Stimulated activated CD4-positive, alpha-beta T cell treated with anti-CD3 and anti-CD28 coated beads, Interleukin-1b, Interleukin-23, amount 100 ng/mL, for 1 hour (primary cell): ENCODE data around the gene OMA1.
"Not testable (repeated sequence)": the region's sequence is repeated elsewhere in the genome, so short reads cannot be mapped to it uniquely, and the experiment has no call there.

Experiments
- DNase-seq, 2 donors: peaks; one replicate each; pipeline ENCODE4 v3.0.0-alpha.2; 2020; ENCODE audit warnings: low read depth in 2 of 2

The OMA1 gene

DNA sequence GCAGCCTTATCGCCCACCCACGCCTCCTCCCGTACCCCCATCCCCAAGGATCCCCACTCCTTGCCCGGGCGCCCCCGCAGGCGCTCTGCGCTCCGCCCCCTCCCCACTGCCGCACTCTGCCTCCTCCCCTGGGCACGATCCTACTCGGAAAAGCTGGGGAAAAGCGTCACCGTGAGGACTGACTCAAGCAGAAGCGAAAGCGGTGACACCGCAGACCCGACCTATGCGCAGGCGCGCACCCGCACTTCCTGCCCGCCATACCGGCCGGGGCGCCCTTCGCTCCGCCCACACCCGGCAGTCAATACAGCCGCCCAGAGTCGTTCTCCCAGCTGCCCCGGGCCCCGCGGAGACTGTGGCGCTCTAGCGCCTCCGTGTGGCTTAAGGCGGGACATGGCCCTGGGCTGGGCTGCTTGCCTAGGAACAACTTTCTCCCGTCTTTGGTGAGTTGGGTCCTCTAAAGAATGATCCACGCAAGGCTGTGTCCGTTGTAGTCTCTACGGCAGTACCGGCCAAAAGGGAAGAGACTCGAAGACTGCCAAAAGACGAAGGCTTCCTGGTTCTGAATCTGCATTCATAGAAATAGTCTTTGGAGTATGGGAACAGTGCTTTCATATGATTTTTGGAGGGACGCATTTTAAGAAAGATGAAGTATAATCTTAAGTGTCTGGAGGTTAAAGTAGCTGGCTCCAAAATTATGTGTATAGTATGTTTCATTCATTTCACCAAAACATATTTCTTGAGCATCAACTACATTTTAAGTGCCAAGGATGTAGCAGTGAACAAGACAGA is at the start of gene OMA1:
OMA1 (minus strand) TSS at position 207 of the 789 bp plus-strand sequence. CDS start 7,432 bp downstream, outside the sequence.
- DNase-seq: peak; percentile 94 to 96

DNA sequence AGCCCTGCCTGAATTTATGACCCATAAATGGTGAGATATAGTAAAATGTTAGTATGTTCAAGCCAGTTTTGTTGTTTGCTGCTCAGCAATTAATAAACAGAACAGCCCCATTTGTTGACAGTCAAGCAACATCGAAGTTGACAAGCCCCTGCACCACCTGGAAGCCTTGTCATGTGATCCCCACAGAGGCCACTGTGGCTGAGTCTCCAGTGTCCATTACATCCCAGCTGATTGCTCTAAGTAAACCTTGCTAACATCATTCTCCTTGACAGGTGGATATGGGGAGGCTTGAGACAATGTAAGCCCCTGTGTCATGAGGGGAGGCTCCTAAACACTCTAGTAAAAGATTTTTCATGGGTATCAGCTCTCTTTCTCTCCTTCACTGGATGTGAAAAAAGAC is 48.0 kb upstream of the OMA1 start:
- no peak for DNase-seq

DNA sequence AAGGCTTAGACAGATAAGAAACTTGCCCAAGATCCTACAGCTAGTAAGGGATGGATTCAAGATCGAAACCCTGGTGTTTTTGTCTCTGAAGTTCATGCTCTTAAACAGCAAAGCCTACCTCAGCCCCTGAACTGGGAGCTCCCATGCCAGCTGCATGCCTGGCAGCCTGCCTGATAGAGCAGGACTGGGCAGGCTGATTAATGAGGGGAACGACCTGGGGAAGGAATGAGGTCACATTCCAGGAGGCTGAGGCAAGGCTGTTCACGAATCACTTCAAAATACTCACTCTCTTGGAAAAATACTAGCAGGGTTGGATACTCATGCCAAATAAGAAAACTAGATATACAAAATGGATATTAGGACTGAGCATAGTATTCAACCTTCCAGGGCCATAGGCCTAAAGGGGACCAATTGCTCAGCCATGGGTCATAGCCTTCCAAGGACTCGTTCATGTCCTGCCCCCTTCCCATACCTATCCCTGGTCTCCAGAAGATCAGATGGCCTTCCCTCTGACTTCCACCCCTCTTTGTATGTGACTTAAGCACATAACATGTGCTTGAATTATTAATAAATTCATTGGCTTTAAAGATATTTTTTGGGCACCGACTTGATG is 46.1 kb upstream of the OMA1 start:
- DNase-seq: no peak

DNA sequence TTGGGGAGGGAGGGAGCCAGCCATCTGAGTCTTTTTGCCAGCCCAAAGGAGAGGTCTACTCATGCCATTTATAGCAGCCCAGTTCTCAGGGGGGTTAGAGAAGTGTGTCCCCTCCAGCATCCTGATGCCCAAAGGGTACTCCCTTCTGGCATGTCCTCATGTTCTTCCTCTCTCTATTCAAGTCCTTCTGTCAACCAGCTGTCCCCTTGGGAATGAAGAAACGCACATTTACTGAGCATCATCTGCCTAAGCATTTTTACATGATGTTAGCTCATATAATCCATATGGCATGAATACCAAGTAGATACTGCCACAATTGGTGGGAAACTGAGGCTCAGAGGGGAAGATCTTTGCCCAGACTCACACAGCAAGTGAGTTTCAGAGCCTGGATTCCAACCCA is 45.3 kb upstream of the OMA1 start:
- no peak for DNase-seq

DNA sequence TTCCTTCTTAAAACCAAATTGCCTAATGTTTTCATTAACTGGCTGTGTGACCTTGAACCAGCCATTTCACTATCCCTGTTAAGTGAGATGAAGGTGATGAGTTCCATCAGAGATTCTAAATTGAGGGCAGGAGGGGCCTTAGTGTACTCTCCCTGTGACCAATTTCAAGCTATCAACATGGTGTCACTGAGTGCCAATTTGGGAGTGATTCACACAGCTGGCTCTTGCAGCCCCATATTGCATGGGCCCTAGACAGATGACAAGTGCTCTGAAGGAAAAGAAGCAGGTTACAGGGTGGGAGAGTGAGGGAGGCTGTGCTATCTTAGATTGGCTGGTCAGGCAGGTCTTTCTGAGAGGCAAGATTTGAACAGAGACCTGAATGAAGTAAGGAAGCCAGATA is 43.5 kb upstream of the OMA1 start:
- no peak for DNase-seq

DNA sequence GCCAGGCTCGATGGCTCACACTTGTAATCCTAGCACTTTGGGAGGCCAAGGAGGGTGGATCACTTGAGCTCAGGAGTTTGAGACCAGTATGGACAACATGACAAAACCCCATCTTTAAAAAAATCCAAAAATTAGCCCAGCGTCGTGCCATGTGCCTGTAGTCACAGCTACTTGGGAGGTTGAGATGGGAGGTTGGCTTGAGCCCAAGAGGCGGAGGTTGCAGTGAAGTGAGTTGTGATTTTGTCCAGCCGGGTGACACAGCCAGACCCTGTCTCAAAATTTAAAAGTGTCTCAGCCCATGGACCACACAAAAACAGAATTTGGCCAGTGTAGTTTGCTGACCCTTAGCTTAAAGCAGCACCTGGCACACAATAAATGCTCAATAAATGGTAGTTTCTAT is 41.9 kb upstream of the OMA1 start:
- no peak for DNase-seq

DNA sequence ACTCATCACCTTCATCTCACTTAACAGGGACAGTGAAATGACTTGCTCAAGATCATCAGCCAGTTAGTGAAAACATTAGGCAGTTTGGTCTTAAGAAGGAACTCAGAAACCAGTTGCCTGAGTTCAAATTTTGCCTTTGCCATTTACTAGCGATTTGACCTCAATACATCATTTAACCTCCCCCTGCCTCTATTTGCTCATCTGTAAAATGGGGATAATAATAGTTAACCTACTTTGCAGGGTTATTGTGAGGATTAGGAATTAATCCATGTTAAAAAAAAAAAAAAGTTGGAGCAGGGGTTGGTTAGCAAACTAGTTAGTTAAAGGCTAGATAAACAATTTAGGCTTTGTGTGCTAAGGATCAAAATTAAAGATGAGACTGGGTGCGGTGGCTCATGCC is 41.1 kb upstream of the OMA1 start:
- no peak for DNase-seq

DNA sequence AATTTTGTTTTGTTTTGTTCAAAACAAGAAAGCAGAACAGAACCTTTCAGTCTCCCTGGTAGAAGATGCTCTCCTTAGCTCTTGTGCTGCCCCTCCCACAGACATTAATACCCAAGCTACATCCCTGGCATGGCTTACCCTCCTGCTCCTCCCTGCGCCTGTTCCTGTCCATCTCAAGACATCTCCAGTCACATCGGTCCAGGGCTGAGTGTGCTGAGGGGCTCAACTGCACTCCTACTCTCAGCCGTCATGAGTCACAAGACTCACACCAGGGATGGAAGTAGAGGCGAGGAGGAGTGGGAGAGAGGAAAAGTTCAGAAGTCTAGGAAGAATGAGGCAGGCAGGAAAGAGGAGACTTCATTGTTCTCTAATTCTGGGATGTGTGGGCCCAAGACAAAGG is 39.7 kb upstream of the OMA1 start:
- no peak for DNase-seq

DNA sequence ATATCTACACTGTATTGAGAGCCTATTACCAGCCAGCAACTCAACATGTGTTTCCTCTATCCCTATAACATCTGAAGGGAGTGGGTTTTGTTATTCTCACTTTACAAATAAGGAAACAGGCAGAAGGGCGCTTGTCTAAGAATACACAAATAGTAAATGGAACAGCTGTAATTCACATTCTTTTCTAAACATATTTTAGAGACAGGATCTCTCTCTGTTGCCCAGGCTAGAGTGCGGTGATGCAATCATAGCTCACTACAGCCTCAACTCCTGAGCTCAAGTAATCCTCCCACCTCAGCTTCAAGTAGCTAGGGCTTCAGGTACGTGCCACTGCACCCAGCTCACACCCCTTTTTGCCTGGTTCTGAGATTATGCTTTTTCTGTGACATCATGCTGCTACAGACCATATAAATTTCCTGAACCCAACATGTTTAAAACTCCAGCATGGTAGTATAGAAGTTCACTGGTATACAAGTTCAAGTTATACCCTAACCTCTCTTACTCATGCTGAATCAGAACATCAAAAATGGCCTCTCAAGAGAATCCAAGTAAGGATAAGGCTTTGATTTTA is 39.1 kb upstream of the OMA1 start:
- DNase-seq: no peak

DNA sequence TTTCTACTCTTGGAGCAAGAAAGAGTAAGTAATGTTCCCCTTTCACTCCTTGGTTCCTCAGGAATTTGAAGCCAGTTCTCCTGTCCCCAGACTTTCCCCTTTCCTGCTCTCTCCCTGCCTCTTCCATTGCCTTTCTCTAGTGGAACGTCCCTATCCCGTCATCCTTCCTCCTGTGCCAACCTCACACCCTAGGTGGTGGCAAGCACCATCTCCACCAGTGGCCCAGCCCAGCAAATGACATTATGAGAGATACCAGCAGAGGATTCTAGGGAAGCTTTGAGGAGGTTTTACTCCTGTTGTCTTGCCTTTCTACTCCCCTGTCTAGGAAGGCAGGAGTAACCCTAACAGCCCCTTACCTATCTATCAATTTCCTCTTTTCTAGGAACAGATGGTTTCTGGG is 38.6 kb upstream of the OMA1 start:
- no peak for DNase-seq

DNA sequence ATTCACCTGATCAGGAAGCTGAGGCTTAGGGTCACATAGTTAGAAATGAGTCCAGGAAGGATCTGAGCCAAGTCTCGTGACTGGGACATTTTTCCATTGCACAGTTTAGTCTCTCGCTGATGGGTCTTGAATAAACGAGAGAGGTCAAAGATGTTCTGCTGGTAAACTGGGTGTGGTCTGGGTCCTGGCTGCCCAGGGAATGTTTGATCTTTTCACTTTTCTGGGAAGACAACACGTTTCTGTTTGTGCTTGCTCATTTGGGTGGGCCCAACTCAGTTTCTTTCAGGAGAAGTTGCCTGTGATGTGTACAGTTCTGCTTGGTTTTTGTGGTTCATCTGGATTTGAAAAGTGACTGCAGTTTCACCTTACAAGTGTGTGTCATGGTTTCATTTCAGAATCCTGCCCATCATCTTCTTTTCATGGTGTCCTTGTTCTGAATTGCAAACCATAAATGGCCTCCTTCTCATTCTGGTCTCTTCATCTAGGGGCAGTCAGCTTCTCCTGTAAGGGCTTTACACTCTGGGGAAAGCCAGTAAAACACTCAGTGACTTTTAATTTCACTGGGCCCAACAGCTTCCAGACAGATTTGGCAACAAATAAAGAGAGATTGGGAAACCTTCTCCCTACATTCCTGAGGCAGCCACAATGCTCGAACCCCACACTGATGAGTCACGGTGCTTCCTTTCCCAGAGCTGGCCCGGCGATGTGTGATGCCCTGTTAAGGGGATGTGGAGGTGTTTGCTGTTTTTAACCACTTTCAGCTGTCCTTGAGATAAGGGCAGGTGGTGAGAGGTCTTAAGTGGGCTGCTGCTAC is 37.8 kb upstream of the OMA1 start:
- DNase-seq: no peak

DNA sequence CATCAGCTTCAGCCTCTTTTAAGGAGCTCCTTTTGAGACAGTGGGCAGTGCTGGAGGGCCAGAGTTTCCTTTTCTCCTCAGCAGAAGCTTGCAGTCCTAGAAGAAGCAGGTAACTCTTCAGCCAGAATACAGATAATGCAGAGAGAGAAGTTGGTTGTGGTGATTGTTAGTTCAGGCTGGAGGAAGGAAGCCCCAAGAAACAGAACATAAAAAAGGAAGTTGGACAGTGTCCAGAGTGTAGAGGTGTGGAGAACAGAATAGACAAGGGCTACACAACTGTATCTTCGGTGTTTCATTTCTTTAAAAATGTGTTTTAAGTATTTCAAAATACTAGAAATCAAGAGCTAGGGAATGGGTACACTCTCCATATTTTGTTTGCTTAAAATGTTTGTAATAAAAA is 37.0 kb upstream of the OMA1 start:
- no peak for DNase-seq

DNA sequence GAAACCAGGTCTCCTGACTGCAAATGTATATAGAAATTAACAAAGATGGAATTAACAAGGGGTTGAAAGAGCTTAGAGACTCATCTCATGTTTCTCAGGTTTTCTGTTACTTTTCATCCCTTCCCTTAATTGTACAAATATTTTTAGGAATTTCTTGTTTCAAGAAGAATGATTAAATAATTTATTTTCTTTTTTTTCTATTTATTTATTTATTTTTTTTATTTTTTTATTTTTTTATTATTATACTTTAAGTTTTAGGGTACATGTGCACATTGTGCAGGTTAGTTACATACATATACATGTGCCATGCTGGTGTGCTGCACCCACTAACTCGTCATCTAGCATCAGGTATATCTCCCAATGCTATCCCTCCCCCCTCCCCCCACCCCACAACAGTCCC is 35.6 kb upstream of the OMA1 start:
- DNase-seq: not testable (repeated sequence)

DNA sequence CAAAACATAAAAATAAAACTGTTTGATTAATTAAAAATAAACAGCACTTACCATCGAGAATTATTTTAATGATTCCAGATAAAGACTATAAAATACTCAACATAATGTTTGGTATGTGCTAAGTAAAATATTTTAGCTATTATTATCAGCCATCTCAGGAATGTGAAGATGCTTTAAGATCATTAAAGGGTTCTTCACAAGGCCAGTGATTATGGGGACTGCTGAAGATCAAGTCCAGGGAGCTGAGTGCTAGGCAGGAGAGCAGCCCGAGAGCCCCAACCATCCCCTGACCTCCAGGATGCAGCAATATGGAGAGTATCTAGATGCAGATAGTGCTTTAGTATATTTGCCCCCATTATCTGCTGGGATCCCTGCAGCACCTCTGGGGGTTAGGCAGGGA is 35.1 kb upstream of the OMA1 start:
- DNase-seq: no peak

DNA sequence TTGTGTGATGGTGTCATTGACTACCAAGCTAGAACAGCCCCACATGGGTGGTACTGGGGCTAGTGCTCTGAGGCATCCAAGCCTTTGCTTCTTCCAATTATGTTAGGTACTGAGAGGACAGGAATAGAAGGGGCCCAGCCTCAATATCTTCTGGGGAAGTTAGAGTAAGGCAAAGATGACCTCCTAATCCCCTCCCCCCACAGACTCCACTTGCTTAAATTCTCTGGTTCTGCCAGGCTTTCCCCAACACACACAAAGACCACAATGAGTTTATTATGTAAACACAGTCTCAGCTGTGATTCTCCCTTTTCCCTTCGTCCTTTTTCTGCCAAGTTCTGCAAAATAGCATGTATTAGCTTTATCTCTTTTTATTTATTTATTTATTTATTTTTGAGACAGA is 33.7 kb upstream of the OMA1 start:
- DNase-seq: no peak

DNA sequence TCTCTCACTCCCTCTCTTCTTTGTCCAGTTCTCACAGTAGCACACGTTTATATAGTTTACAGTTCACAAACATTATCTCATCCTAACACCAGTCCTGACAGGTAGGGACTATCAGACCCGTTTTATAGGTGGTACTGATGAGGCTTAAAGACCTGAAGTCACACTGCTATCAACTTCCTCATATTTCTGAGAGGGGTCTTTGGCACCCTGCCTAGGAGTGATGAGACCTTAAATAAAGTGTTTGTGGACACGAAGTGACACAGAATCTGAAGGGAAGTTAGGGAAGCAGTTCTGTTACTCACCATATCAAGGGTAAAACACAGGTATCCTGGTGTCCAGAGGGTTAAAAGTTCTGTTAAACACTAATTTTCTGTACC is 31.1 kb upstream of the OMA1 start:
- DNase-seq: no peak

DNA sequence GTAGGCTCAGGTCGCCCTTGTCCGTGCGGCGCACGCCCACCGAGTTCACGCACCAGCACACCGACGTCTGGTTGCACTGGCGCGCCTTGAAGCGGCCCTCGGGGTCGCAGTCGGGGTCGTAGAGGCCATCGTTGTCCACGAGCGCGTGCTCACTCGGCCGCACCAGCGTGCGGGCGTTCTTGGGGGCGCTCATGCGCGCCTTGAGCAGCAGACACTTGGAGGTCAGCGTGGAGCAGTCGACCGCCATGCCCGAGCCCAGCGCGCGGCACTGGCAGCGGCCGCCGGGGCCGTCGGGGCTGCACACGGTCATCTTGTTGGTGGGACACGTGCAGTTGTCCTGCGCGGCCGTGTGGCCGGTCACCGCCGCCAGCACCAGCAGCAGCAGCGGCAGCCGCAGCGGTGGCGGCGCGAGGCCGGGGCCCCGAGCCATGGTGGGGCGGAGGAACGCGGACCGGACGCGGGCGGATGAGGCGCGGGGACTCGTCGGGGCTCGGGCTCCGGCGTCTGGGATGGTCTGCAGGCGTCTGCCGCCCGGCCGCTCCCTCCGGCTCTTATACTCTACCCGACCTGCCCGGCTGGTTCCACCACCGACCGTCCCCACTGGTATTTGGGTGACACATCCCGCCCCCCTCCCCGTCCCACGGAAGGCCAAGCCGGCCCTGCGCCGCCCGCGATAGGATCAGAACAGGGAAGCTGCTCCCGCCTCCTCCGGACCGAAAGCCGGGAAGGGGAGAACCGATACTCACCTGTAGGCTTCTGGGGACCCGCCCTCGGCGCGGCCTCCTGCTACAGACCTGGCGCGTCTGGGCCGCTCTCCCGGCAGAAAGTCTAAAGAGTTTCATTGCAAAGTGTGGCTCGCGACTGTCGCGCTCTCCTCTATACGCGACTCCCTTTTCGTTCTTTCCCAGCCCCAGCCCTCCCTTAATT is 30.5 kb upstream of the OMA1 start, which contains the start of gene TACSTD2:
TACSTD2 (minus strand) TSS at position 526 of the 927 bp plus-strand sequence; CDS start at position 430, 96 bp downstream.
- no peak for DNase-seq

DNA sequence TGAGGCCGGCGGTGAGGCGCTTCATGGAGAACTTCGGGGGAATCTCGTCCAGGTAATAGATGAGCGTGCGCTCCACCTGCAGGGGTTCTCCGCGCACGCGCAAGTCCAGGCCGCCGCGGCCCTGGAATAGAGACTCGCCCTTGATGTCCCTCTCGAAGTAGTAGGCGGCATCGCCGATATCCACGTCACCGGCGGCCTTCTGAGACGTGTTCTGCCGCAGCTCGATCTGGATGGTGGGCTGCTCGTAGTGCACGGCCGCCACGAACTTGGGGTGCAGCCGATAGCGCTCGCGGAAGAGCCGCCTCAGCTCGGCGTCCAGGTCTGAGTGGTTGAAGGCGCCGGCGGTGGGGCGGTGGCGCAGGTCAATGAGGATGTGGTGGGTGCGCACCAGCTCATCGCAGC is 29.8 kb upstream of the OMA1 start:
- DNase-seq: no peak

DNA sequence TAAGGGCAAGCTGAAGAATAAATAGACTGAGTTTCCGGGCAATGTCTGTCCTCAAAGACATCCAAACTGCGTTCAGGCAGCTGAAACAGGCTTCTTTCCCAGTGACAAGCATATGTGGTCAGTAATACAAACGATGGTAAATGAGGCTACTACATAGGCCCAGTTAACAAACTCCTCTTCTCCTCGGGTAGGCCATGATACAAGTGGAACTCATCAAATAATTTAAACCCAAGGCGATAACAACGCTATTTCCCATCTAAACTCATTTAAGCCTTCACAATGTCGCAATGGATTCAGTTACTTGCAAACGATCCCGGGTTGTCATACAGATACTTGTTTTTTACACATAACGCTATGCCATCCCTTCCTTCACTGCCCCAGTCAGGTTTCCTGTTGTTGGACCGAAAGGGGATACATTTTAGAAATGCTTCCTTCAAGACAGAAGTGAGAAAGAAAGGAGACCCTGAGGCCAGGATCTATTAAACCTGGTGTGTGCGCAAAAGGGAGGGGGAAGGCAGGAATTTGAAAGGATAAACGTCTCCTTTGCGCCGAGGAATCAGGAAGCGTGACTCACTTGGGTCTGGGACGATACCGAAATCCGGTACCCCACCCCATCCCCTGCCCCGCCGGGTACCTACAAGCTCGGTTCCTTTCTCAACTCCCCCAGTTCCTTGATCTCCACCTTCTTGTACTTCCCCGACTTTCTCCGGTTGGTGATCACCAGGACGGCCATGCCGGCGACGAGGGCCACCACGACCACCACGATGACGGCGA is 29.2 kb upstream of the OMA1 start:
- DNase-seq: no peak

DNA sequence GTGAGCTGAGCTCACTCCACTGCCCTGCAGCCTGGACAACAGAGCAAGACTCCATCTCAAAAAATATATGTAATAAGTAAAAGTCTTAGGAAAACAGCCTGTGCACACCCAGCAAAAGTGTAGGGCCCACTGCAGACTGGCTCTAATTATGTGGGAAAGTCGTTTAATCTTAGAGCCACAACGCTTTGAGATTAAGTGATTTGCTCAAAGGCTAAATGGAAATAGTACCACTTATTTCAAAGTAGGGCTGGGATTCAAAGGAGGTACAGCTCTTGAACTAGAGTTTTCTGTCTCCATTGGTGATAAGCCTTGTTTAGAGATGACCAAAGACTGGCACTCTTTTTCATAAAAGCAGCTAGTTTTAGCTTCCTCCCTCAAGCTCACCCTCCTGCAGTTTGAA is 28.3 kb upstream of the OMA1 start:
- DNase-seq: no peak
